HG02798 (cell line): ENCODE data around the gene PDE5A.
A peak's percentile ranks its signal among the peaks of the same experiment; 100 is the strongest.
"Not testable (repeated sequence)": the region's sequence is repeated elsewhere in the genome, so short reads cannot be mapped to it uniquely, and the experiment has no call there.

ENCODE experiments used
- ATAC-seq: cut with Tn5 transposase; IDR thresholded peaks from one replicate; pipeline ENCODE4 v1.9.1; 2021; ENCODE audit warnings: mild to moderate bottlenecking; ENCODE audit not compliant: unreplicated experiment, poor library complexity

PDE5A gene

GRCh38 chr4:119479835-119480234 is 148.8 kb downstream of the PDE5A start:
- no peak for ATAC-seq

GRCh38 chr4:119479180-119479808 is 149.3 kb downstream of the PDE5A start:
- no peak for ATAC-seq

GRCh38 chr4:119478446-119479179 is 150.0 kb downstream of the PDE5A start:
- no peak for ATAC-seq

GRCh38 chr4:119477412-119478053 is 151.1 kb downstream of the PDE5A start:
- no peak for ATAC-seq

- peak; percentile 55 for ATAC-seq
Measured at GRCh38 chr4:119471259-119471658, 157.3 kb downstream of the PDE5A start.

DNA sequence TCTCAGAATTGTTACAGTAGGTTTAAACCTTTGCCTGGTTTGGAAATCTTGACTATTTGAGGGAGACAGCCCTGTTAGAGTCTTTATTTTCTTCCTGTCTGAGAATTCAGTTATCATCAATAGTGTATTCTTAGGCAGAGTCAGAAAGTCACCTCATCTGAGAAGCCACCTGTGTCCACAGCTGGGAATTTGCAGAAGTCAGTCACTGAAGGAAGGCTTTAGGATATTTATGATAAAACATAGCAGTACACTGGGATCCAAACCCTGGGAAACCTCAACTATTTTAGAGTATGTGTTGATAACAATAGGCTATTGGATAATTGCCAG is 157.9 kb downstream of the PDE5A start:
- peak; percentile 56 for ATAC-seq

DNA sequence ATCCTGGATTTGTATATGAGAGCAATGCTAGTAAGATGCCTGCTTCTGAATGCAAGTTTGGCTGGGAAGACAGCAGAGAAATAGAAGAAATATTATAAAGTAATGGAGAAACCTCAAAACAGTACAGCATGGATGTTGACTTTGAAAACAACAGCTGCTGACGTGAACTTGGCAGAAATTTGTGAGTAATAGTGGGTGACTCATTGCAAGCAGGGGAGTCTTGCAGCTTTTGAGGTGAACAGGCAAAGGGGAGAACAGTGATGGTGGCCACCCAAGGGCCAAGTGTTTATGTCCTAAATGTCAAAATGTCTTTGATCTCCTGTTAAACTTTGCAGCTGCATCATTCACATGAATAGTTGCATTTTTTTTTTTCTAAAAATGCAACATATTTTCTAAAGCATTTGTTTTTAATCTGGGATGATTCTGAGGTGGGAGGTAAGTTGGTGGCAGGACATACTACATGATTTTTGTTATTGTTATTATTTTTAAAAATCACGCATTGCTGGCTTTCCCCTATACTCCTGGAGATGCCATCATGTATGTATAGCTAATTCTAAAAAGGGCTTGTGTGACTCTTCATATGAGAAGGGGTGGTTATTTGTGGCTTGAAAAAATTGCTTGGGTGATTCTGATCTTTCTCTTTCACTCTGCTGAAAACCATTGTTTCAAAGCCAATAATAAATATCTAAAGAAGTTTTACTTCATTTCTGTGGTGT is 158.4 kb downstream of the PDE5A start:
- peak; percentile 71 for ATAC-seq

DNA sequence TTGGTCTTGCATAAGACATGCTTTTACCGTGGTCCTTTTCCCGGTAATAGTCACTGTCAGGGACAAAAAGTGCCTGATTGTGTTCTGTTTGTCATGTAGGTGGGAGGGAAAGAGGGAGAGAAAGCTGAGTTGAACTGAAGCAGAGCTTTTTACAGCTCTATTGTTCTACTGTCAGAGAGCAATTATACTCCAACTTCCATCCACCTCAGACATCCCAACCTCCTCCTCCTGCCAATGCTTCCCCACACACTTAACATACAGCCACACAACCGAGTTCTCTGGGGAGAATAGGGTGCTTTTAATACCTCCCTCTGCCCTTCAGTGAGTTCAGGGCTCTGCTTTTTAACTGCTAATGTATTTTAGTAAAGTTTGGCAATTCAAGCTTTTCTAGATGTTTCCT is 159.6 kb downstream of the PDE5A start:
- not testable (repeated sequence) for ATAC-seq

- ATAC-seq = not testable (repeated sequence)
Measured at GRCh38 chr4:119462733-119463132, 165.9 kb downstream of the PDE5A start.

- ATAC-seq = not testable (repeated sequence)
Measured at GRCh38 chr4:119455734-119456133, 172.9 kb downstream of the PDE5A start.

GRCh38 chr4:119454491-119455270 is 173.9 kb downstream of the PDE5A start:
- peak; percentile 100 for ATAC-seq

DNA sequence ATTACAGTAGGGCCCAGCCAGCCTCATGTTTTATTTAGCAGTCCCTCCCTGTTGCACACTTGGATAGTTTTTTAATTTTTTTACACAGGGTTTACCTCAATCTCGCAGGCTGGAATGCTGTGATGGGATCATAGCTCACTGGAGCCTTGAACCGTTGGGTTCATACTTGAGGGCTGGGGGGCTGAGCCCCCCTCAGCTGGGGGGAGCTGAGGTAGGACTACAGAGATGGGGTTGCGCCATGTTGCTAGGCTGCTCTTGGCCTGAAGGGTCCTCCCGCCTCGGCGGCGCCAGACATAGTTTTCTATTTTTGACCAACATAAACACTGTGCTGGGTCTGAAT is 174.5 kb downstream of the PDE5A start:
- peak; percentile 11 for ATAC-seq

- not testable (repeated sequence) for ATAC-seq
Measured at GRCh38 chr4:119453286-119453685, 175.3 kb downstream of the PDE5A start.

- not testable (repeated sequence) for ATAC-seq
Measured at GRCh38 chr4:119449851-119450250, 178.8 kb downstream of the PDE5A start.
